Adrenal gland (tissue), 5 donors: ENCODE data around the gene POLQ.

ENCODE experiments used
- CTCF ChIP-seq, 6 experiments: fragments of 450-650 bp in 4 of 6; fragments of 200-600 bp in 2 of 6; sonication (generic) in 1 of 6; IDR thresholded peaks; 1 replicate in 5 of 6; 2 replicates in 1 of 6; pipeline versions ENCODE4 v1.5.1 to v1.8.0; 2016 to 2021; ENCODE audit warnings: antibody characterized with exemption in 6 of 6, mild to moderate bottlenecking in 2 of 6, moderate library complexity in 1 of 6
- POLR2A ChIP-seq, 2 donors: fragments of 450-650 bp; IDR thresholded peaks; one replicate each; pipeline ENCODE4 v1.6.1; 2017; ENCODE audit warnings: antibody characterized with exemption in 2 of 2, mild to moderate bottlenecking in 2 of 2, moderate library complexity in 1 of 2
- donor health status: DM: no; HTN: no; CAD: no.

DNA sequence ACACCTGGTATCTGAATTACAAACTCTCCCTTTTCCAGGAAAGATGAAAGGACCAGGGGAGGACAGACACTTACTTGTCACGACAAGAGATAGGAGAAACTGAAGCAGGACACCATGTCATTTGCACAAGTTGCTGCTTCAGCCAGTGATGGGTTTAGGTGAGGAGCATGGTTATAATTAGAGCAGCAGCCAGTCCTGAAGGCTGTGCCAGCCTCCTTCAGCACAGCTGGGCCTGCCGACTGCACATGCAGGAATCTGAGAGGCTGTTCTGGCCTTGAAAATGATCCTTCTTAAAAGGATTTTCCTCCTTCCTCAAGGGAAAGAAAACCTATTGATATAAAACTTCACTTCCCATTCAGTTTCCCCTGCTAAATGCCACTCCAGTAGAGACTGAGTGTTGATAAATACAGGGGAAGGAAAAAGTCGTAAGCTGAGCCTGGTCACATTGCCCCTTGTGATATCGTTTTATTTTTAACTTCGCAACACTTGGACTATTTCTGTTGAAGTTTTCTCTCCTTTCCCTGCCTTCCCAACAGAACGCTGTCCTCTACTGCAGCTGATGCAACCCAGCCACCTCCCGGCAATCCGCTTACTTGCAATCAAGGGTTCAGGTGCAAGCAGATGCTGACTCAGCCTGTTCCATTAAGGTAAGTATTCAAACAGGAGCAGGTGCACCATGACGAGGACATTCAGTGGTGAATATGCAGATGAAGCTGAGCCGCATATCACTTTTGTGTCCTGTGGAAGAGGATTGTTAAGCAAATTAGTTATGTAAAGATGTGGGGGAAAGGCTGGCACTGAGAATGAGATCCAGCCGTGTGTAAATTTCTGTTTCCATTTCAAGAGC lies 47.3 kb upstream of the POLQ start, which contains the start of gene FBXO40:
- TF ChIP-seq CTCF (IDR thresholded peaks at IDR 0.05) (no peak), POLR2A (IDR thresholded peaks at IDR 0.05) (no peak)
